Fibroblast of skin of scalp (primary cell): ENCODE results near the gene CXCL12.

Experiments used
- DNase-seq: peaks from one replicate; pipeline ENCODE4 v3.0.0-alpha.2; 2013

CXCL12 gene

GRCh38 chr10:44399659-44400451, 15.0 kb upstream of the CXCL12 start:
- no peak for DNase-seq

- DNase-seq = peak; percentile 81
These were observed 14.1 kb upstream of the CXCL12 start for GRCh38 chr10:44398747-44399658.

GRCh38 chr10:44398271-44398670, 13.4 kb upstream of the CXCL12 start:
- DNase-seq = no peak

- no peak for DNase-seq
These were observed 12.8 kb upstream of the CXCL12 start for GRCh38 chr10:44397476-44398225.

- no peak for DNase-seq
These were observed 11.8 kb upstream of the CXCL12 start for GRCh38 chr10:44396671-44397191.

- DNase-seq = no peak
These were observed 11.2 kb upstream of the CXCL12 start for GRCh38 chr10:44395902-44396670.

- no peak for DNase-seq
These were observed 10.5 kb upstream of the CXCL12 start for GRCh38 chr10:44395396-44395795.

GRCh38 chr10:44394696-44395381, 9.9 kb upstream of the CXCL12 start:
- no peak for DNase-seq

- DNase-seq = no peak
These were observed 9.1 kb upstream of the CXCL12 start for GRCh38 chr10:44393834-44394547.

GRCh38 chr10:44393051-44393630, 8.2 kb upstream of the CXCL12 start:
- DNase-seq = no peak

- no peak for DNase-seq
These were observed 7.5 kb upstream of the CXCL12 start for GRCh38 chr10:44392420-44392819.

GRCh38 chr10:44391981-44392380, 7.1 kb upstream of the CXCL12 start:
- DNase-seq = no peak

- peak; percentile 50 for DNase-seq
These were observed 5.7 kb upstream of the CXCL12 start for GRCh38 chr10:44390585-44391072.

- no peak for DNase-seq
These were observed 4.7 kb upstream of the CXCL12 start for GRCh38 chr10:44389556-44389955.

GRCh38 chr10:44389150-44389549, 4.3 kb upstream of the CXCL12 start:
- no peak for DNase-seq

- no peak for DNase-seq
These were observed 3.7 kb upstream of the CXCL12 start for GRCh38 chr10:44388641-44389040.

GRCh38 chr10:44387853-44388251, 3.0 kb upstream of the CXCL12 start:
- no peak for DNase-seq

- DNase-seq = peak; percentile 74
These were observed 1.7 kb upstream of the CXCL12 start for GRCh38 chr10:44386546-44387052.

GRCh38 chr10:44385696-44386441, 972 bp upstream of the CXCL12 start:
- DNase-seq = no peak
